ENCODE data around the gene EPG5.

- TF ChIP-seq EZH2 (IDR thresholded peaks at IDR 0.05), result no peak
- TF ChIP-seq, protein P1, sequence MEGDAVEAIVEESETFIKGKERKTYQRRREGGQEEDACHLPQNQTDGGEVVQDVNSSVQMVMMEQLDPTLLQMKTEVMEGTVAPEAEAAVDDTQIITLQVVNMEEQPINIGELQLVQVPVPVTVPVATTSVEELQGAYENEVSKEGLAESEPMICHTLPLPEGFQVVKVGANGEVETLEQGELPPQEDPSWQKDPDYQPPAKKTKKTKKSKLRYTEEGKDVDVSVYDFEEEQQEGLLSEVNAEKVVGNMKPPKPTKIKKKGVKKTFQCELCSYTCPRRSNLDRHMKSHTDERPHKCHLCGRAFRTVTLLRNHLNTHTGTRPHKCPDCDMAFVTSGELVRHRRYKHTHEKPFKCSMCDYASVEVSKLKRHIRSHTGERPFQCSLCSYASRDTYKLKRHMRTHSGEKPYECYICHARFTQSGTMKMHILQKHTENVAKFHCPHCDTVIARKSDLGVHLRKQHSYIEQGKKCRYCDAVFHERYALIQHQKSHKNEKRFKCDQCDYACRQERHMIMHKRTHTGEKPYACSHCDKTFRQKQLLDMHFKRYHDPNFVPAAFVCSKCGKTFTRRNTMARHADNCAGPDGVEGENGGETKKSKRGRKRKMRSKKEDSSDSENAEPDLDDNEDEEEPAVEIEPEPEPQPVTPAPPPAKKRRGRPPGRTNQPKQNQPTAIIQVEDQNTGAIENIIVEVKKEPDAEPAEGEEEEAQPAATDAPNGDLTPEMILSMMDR (IDR thresholded peaks at IDR 0.05), result no peak
These were observed 132.0 kb downstream of the EPG5 start for GRCh38 chr18:45835057-45835636.

Measured in neural progenitor cell (in vitro differentiated cells).